NCI-H146 (cell line): Measurements from ENCODE around the gene MMS22L.
A peak's percentile ranks its signal among the peaks of the same experiment; 100 is the strongest.
"Not testable (repeated sequence)": the region's sequence is repeated elsewhere in the genome, so short reads cannot be mapped to it uniquely, and the experiment has no call there.

Experiments
- DNase-seq: peaks from one replicate; lab custom pipeline; 2025; lab: John Stamatoyannopoulos, UW

The MMS22L gene

DNA sequence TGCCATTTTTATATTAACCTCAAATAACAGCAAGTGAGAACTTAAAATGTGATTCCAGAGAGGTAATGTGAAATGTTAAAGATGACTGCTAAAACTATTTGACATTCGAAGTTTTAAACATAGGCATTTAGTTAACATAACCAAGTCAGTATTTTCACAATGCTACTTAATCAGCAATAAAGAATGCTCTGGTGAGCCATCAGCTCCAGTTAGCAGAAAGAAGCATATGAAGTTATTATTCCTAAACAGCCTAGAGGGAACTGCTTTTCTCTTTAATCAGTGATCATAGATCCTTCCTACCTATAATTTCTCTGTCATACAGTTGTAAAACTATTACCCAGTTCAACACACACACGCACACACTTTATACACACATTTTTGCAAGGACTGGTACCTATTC is 60.1 kb downstream of the MMS22L start:
- no peak for DNase-seq

DNA sequence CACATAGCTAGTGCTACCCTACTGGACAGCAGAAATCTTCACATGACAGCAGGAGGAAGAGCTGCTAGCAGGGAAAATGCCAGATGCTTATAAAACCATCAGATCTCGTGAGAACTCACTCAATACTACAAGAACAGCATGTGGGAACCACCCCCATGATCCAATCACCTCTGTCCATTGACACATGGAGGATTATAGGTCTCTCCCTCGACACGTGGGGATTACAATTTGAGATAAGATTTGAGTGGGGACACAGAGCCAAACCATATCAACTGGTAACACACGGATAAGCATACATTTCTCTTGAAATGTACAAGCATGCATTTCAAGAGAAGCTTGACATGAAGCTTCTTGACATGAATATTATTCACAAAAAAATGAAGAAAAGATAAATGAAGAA is 64.1 kb downstream of the MMS22L start:
- no peak for DNase-seq

DNA sequence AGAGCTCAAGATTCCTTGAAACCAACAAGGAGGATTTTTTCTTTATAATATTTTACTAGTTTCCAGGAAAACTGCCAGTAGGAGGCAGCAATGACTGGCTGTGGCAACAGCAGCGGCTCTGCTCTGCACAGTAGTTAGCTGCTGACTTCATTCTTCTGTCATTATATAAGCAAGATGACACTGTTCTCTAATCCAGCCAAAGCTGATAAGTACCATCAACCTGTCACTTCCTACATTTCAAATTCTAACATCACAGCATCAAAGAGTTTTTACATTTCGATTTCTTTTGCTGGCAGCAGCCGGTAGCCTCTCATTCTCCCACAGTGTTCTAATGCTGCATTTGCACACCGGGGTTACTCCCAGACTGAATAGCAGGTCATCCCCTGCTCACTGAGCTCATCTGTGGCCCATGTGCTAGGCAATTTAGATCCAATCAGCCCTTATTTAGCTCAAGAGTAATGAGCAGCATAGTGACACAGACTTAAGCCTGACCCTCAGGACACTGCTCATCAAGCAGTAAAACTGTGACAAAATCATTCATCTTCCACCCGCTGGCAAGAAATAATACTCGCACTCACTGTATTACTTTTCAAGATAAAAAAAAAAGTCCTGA is 67.8 kb downstream of the MMS22L start:
- DNase-seq: peak; percentile 38

DNA sequence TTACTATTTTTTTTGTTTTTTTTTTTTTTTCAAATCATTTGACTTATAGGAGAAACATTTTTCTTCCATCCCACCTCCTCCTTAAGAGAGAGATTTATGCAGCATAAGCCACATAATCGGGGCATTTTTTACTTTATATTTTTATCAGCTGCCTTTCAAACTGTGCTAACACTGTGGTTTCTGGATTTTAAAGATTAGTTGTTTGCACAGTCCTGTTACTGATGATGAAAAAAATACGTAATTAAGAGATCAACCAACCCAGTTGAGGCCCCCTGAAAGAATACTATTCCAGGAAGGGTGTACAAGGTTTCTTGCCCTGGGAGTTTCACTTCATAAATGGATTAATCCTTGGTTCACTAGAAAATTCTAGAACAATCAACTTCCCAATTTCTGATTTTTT is 68.3 kb downstream of the MMS22L start:
- DNase-seq: no peak

DNA sequence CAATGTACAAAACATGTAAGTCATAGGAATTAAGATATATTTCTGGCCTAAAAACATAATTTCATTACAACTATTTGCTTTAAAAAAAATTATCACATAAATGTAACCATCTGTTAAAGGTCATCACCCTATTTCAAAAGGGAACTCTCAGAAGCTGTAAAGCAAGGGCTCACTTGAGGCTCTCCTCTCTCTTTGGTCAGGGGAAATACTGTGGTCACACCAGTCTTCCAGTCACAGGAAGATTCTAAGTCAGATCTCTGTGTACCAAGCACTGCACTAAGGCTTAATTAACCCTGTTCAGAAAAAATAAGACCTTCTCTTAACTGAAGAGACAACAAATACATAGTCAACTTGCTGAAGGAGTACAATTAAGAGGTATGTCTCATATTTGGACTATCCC is 75.6 kb downstream of the MMS22L start:
- no peak for DNase-seq

DNA sequence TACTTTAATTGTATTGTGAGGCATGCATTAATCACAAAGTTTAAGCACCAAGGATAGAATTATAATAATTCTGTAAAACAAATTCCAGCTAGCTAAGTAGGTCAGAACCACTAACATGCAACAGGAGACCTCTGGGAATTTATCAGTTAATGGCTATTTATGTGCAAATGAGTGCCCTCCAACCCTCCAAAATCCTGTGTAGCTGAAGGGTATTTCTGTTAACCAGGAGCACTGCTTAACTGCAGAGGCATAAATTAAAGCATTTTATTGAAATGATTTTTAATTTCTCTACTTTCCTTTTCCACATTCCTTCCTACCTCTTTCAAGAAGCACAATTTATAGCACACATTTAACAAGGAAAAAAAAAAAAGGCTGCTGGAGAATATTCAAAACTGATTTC is 77.0 kb downstream of the MMS22L start:
- no peak for DNase-seq

DNA sequence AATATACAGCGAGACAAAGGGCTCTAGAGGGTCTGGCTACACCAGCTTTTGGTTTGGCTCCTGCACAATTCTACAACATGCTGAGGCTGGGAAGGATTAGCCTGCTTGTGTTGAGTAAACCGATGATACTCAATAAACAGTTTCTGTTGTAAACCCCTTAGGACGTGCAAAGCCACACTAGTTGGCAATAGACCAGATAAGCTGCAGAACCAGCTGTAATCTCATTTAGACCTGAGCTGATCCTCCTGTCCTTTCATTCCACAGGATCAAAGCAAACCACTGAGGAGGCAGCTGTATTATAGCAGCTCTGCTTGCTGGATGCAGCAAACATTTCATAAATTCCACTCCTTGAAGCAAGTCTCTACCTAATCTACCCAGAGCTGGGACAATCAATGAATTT is 79.7 kb downstream of the MMS22L start:
- DNase-seq: no peak

DNA sequence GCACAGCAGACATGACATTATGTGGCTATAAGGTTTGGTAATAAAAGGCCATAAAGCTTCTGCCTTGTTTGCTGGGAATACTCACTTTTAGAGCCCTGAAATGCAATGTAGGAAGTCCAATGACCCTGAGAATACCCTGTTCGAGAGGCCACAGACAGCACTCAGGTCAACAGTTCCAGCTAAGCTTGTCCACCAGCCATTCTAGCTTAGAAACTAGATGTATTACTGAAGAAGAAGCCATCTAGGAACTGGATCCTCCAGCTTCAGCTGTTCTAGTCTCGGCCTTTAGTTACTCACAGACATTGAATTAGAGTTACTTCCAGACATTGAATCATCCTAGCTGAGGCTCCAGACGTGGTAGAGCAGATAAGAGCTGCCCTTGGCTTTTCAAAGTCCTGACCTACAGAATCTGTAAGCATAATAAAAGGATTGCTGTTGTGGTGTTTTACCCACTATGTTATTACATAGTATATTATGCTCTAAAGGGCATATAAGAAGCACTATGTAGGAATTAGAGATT is 84.9 kb downstream of the MMS22L start:
- DNase-seq: no peak

DNA sequence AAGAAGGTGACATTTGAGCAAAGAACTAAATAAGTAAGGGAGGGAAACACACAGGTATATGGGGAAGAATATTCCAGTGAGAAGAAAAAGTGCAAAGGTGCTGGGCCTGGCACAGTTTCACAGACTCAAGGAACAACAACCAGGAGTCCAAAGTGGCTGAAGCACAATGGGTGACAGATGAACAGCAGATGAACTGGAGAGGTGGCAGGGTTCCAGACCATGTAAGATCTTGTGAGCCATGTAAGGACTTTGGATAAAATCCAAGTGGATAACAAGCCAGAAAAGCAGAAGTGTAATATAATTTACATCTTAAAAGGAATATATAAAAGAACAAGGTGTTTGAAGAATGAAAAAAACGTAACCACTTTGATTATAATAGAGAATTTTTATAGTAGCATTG is 87.9 kb downstream of the MMS22L start:
- no peak for DNase-seq

DNA sequence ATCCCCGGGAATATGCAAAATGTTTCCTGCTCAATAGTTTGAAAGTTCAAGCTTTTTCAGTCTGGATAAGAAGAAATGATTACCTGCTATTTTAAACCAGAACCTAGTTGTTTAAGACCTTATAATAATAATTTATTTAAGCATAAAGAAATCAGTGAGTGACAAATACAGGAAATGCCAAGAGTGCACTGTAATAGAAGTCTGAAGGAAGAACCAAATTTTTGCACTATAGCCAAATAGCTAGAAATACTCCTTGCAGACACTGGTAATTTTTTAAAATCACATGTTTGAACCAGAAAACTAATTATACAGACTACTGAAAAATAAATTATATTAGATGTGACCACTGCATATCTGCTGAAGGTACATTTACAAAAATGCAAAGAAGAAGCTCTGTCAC is 93.2 kb downstream of the MMS22L start:
- no peak for DNase-seq

DNA sequence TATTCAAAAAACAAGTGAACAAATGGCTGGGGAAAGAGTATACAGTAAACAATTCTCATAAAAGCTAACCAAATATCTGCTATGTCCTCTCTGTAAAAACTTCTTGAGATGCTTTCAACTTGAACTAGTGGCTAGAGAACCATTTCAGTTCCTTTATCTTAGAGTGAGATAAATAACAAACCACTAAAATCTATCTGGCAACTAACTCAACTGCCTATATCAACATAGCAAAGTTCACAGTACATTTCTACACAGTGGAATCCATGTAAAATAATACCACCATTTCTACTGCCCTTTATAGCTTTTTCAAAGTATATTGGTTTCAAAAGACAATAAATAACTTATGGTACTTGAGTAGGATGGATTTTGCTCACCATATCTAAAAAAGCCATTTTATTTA is 95.1 kb downstream of the MMS22L start:
- no peak for DNase-seq

DNA sequence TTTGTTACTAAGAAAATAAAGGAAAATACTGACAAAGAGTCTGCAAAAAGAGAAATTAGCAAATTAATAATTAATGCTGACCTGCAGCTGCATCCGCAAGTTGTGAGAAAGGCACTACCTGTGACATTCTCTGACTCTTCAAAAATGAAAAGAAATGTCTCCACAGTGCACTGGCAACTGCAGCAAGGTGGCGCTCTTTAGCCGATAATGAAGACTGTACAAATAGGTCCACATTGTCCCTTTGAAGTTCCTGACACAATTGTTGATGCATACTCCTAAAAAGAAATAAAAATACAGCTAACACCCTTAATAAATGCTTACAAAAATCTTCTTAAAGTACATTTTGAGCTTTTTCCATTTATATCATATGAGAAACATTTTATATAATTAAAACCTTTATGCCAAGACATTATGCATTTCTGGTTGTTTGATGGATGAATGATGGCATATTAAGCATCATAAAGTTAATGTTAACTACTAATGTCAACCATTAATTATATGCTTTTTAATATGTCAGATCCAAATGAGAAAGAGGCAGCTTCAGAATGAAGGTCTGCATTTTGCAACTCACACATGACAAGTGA is 96.5 kb downstream of the MMS22L start:
- DNase-seq: peak; percentile 67

DNA sequence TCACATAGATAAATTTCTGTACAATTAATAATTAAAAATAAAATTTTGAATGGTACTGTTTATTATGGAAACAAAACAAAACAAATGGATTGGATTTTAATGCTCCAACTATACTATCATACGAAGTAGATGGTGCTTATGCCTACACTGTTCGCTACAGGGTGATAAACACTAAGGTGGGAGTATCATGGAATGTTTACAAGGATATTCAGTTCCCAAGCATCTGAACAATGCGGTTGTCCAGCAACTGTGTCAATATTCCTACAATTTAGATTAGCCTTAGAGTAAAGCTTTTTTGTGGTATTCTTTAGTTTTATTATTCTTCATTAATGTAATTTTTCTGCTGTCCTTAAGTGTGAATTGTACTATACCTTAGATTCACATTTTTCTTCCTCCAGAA is 105.1 kb downstream of the MMS22L start:
- DNase-seq: no peak

DNA sequence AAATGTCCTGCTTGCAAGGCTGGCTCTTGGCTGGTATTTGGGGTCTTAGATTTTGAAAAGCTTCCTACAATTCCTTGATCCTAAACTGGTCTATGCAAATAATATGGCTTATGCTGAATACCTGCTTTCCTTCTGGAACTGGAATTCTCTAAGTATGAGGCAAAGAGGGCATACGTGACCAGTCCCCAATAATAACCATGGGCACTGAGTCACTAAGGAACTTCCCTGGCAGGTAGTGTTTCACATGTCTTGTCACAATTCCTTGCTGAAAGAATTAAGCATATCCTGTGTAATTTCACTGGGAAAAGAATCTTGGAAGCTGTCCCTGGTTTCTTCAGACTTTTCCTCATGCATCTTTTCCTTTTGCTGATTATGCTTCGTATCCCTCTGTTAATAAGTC is 106.5 kb downstream of the MMS22L start:
- DNase-seq: no peak

DNA sequence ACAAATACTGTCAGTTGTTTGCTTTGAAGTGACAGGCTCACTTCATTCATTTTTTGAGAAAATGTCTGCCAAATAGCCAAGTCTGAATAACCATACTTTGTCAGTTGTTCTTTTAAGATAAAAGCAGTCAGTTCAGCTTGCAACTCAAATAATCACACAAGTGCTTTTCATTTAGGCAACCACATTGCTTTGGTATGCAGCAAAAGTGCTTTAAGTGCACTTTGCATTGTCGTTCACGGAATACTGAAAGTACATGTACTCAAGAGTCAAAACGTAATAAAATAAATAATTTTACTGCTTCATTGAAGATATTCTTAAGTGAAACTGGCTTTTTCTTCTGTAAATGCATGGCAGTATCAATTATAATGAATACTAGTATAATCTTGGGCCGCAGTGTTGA is 107.2 kb downstream of the MMS22L start:
- DNase-seq: no peak

DNA sequence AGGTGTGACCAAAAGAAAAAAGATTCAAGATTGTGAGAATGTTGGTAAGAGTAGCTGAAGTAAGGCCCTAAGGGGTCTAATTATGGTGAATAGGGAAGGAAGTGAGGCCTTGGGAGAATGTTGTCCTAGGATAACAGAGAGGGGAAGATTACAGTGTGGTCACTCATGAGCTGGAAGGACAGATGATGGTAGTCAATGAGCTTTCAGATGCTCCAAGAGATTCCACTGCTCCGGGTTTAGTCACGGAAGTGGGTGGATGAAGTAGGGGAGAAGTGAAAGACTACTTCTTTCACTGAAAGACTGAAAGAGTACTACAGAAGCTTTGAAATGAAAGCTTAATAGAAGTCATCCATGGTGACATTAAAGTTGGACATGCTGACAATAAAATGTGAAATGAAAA is 108.5 kb downstream of the MMS22L start:
- no peak for DNase-seq

DNA sequence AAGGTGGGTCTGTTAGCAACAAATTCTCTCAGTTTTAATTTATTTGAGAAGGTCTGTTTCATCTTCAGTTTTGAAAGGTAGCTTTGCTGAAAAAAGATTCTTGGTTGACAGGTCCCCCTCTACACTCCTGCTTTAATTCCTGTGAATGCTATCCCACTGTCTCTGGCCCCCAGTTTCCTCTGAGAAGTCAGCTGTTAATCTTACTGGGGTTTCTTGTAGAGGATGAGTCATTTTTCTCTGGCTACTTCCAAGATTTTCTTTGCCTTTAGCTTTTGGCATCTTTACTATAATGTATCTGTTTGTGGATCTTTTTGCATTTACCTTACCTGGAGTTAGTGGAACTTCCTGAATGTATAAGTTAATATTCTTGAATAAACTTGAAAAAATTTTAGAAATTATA is 122.7 kb downstream of the MMS22L start:
- DNase-seq: no peak

DNA sequence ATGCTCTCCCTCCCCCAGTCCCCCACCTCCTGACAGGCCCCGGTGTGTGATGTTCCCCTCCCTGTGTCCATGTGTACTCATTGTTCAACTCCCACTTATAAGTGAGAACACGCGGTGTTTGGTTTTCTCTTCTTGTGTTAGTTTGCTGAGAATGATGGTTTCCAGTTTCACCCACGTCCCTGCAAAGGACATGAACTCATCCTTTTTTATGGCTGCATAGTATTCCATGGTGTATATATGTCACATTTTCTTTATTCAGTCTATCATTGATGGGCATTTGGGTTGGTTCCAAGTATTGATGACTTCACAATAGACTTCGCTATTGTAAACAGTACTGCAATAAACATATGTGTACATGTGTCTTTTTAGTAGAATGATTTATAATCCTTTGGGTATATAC is 127.6 kb downstream of the MMS22L start:
- not testable (repeated sequence) for DNase-seq

DNA sequence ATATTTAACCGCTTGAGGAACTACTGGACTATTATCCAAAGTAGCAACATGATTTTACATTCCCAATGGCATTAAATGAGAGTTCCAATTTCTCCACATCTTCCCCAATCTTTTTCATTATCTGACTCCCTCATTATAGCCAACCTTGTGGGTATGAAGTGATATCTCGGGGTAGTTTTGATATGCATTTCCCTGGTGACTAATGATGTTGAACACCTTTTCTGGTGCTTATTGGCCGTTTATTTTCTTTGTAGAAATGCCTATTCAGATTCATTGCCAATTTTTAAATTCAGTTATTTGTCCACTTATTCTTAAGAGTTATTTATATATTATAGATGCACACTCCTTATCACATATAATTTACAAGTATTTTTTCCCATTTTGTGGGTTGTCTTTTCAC is 129.0 kb downstream of the MMS22L start:
- DNase-seq: no peak

DNA sequence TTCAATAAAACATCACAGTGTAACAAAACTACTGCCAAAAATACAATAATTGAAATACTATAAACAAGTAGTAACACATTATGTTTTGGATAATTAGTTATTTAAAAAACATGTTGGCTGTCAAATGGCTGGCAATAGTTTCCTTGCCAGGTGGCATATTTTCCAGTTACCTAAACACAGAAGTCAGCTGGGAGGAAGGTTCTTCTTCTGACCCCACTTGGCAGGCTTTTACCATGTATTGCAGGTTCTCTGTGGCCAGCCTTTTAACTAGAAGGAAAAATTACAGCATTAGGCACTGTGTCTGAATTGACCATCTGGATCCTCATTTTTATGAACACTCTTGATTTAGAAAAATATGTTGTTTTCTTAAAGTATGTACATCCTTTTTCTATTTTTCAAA is 131.4 kb downstream of the MMS22L start:
- DNase-seq: no peak

DNA sequence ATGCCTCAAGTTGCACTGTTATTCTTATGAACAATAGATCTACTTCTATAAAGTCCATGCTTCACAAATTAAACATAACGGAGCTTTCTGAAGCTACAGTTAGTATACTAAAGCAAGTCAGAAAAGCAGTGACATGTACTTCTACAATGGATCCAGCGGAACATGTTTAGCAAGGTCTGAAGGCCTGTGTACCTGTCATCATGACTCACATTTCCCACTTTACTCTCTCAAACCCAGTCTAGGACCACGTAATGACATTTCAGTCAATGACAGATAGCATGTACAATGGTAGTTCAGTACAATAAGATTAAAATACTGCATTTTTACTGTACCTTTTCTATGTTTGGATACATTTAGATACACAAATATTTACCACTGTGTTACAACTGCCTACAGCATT is 132.1 kb downstream of the MMS22L start:
- DNase-seq: no peak

DNA sequence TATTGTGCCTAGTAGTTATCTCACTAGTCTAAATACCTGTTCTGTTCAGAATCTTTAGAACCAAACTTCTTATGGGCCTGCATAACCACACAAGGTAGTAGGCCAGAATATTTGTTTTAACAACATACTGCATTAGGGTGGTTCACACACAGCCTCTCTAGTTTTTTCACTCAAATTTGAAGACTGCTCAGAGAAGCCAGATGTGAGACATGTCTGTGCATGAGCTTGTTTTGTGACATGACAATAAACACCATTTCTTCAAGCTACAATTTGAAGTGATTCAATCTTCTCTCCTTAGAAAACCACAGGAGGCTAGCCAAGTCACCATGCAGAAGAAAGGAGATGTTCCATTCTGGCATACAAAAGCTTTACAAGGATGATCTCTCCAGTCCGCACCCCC is 135.6 kb downstream of the MMS22L start:
- DNase-seq: no peak

DNA sequence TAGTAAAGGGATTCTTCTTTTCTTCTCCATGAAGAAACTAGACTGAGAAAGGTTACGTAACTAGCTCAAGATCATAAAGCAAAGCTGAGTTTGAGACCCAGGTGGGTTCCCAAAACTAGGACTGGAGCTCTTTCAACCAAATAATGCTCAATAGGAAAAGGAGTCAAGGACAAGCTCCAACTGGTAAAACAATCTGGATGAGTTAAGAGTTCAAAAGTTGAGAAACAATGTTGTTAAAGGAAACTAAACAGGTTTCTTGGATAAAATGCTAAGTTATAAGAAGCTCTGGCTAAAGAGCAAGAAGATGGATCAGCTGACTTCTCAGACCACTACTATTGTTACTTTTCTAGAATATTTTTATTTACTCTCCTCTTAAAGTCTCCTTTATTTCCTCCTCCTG is 137.3 kb downstream of the MMS22L start:
- DNase-seq: no peak

DNA sequence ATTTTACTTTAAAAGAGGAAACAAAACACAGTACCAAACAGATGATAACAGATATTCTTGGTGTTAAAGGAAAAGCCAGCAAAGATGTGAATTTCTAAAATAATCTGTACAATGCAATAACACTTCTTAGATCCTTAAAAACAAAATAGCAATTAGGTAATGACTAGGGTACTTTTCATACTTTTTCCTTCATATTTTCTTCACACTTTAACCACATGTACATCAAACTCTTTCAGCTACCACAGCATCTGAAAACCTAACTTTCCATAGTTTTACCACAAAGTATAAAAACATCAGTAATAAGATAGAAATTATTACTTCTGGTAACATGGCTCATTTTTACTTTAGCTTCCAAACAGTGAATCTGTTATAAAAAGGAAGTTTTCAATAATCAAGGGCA is 141.3 kb downstream of the MMS22L start:
- no peak for DNase-seq
